BLaER1 treated with 17β-estradiol and CSF1 and Interleukin-3, amounts not matched to agents 10 nM and 100 nM (cell line): ENCODE results near the gene GATA5.

Experiments used
- H3K27ac ChIP-seq, 11 experiments: shearing (Covaris generic); formaldehyde crosslinking; 2 replicates each; pipeline ENCODE4 v1.8.1; 2022
- H3K27me3 ChIP-seq, 11 experiments: shearing (Covaris generic); formaldehyde crosslinking; 2 replicates each; pipeline ENCODE4 v1.8.1; 2022
- H3K36me3 ChIP-seq, 11 experiments: shearing (Covaris generic); formaldehyde crosslinking; 2 replicates each; pipeline ENCODE4 v1.8.1; 2022
- H3K4me1 ChIP-seq, 10 experiments: shearing (Covaris generic); formaldehyde crosslinking; 2 replicates each; pipeline ENCODE4 v1.8.1; 2022
- H3K4me2 ChIP-seq, 11 experiments: shearing (Covaris generic); formaldehyde crosslinking; 2 replicates each; pipeline ENCODE4 v1.8.1; 2022
- H3K4me3 ChIP-seq, 10 experiments: shearing (Covaris generic); formaldehyde crosslinking; 2 replicates each; pipeline ENCODE4 v1.8.1; 2022
- H3K9ac ChIP-seq, 11 experiments: shearing (Covaris generic); formaldehyde crosslinking; 2 replicates each; pipeline ENCODE4 v1.8.1; 2022
- H3K9me3 ChIP-seq, 11 experiments: shearing (Covaris generic); formaldehyde crosslinking; replicated peaks in 1 of 11; 2 replicates each; pipeline ENCODE4 v1.8.1; 2022
- H4K20me1 ChIP-seq, 11 experiments: shearing (Covaris generic); formaldehyde crosslinking; 2 replicates each; pipeline ENCODE4 v1.8.1; 2022
- Cebpa-rat ChIP-seq, 11 experiments: shearing (Covaris generic); IDR thresholded peaks; 2 replicates each; pipeline ENCODE4 v1.8.1; 2022

Gene GATA5

DNA sequence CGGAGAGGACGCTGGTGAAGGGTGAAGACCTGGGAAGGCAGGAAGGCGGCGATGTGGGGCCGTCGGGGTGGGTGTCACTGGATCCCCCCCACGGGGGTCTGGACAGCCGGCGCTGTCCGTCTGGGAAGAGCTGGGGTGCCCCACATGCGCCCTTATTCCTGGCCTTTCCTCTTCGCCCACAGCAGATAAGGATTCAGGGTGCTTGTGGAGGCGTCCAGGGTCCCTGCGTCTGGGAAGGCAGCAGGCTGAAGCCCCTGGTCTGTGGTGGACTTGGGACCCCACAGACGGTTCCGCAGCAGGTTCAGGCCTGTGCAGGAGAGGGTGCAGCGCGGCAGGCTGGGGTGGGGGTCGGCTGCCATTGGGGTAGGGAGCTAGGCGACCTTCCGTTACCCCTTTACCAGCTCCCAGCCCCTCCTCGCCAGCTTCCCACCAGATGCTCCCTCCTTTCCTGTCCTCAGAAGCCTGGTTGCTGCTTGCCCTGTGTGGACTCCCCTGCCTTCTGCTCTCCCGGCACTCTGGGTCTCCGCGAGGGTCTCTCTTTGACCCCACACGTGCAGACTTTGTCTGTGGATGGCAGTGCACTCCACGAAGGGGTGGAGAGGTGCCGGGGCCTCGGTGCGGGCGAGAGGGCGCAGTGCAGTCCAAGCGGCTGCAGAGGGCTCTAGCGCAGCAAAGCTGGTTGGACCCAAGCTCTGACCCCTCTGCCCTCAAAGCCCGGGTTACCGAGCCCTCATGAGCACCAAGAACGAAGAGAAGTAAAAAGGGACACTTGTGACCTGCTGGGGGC is 2.1 kb upstream of the GATA5 start:
- no peak for TF ChIP-seq Cebpa-rat (IDR thresholded peaks at IDR 0.05)
- Histone ChIP-seq H3K27me3 (peaks cover 96 to 99% (median 98%) of the 10 kb centered on the region in 11 experiments), H3K9ac (no peak overlapping the region), H3K36me3 (no peaks in the 10 kb centered on the region), H3K9me3 (no peaks in the 10 kb centered on the region), H3K4me3 (peak overlapping the region in 1 of 10 experiments; percentile 28; a peak in 1 of 20 replicates), H4K20me1 (peaks cover 0 to 89% (median 66%) of the 10 kb centered on the region in 11 experiments; a peak in 19 of 22 replicates), H3K4me1 (peaks cover 29 to 84% (median 58%) of the 10 kb centered on the region in 10 experiments), H3K27ac (no peak overlapping the region), H3K4me2 (peak overlapping the region in 3 of 11 experiments; percentile 10 to 44 (median 30); a peak in 4 of 22 replicates)

DNA sequence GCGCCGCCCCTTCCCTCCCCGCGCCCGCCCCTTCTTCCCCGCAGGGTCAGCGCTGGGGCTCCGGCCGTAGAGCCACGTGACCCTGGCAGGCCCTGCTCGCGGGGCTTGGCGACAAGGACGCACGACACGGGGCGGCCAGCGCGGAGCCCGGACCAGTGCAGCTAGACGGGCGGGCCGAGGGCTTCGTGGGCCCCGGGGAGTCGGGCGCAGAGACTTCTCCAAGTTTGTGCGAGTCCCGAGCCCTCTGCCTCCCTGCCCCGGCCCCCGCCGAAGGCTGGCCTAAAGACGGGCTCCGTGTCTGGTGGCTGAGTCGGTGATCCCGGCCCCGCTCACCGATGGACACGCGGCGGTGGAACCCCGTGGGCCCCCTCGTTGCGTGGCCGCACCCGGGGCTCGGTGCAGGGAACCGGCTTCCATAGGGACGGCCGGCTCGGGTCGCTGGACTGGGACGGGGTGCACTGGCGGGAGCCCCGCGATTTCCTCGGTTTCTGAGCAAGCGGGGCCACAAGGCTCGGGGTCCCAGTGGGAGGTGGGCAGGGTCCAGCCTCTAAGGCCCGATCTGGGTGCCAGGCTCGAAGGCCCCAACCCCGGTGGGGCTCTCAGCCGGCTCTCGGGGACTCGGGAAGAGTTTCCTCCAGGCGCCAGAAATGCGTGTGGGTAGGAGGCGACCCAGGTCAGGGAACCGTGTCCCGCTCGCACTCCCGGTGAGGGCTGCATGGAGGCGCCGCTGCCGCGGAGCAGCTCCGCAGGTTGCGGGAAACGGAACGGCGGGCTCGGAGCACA is 452 bp upstream of the GATA5 start:
- no peaks in the 10 kb centered on the region for H3K36me3 ChIP-seq
- H3K27ac ChIP-seq: no peak overlapping the region
- no peak overlapping the region for H3K9ac ChIP-seq
- peak overlapping the region in 8 of 11 experiments; percentile 2 to 57 (median 36); a peak in 10 of 22 replicates for H3K4me2 ChIP-seq
- peaks cover 96 to 99% (median 98%) of the 10 kb centered on the region in 11 experiments for H3K27me3 ChIP-seq
- H3K4me1 ChIP-seq: peaks cover 21 to 71% (median 44%) of the 10 kb centered on the region in 10 experiments
- H3K9me3 ChIP-seq: no peaks in the 10 kb centered on the region
- H3K4me3 ChIP-seq: peak overlapping the region in 1 of 10 experiments; percentile 24; a peak in 2 of 20 replicates
- TF ChIP-seq Cebpa-rat (IDR thresholded peaks at IDR 0.05): no peak
- peaks cover 0 to 87% (median 70%) of the 10 kb centered on the region in 11 experiments; a peak in 19 of 22 replicates for H4K20me1 ChIP-seq

DNA sequence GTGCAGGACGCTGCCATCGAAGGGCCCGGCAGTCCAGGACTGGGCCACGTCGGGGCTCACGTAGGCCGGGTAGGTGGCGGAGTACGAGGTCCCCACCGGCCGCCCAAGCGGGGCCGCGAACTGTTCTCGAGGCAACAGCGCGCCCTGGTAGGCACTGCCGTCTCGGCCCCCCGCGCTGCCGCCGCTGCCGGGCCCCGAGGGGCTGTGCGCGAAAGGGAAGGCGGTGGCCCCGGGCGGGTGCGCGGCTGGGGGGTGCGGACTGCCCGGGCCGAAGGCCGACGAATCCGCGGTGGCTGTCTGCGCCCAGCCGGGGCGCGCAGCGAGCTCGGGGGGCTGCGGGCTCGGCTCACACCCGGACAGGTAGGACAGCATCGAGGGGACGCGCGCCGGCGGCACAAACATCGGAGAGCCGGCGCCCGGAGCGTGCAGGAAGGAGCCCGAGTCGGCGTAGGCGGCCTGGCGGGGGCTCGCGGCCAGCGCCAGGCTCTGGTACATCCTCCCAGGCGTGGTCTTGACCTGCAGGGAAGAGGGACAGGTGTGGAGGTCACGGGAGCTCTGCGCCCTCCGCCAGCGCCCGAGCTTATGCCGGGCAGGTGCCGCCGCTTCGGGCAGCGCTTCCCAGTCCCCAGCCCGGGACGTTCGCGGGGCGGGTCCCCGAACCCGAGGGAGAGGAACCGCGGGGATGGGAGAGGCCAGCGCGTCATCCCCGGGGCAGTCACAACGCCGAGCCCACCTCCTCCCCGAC is 596 bp downstream of the GATA5 start:
- Histone ChIP-seq H3K27me3 (peaks cover 96 to 99% (median 98%) of the 10 kb centered on the region in 11 experiments), H4K20me1 (peaks cover 0 to 89% (median 69%) of the 10 kb centered on the region in 11 experiments; a peak in 19 of 22 replicates)

DNA sequence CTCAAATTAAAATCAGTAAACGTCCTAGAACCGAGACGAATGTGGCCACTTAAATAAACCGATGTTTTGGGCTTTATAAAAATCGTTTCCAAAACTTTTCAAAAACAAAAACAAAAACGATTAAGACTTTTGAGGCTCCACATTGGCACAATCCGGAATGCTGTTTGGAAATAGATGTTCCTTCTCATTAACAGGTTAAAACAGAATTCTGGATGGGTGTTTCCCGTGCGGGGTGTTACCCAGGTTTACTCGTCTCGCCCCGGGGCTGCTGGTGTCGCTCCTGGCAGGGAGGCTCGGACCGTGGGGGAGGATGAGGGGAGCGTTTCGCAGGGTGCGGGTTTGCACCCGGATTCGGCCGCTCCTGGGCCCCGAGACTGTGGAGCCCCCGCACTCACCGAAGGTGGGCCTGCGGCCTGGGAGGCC is 1.2 kb downstream of the GATA5 start:
- no peak for TF ChIP-seq Cebpa-rat (IDR thresholded peaks at IDR 0.05)
- Histone ChIP-seq H3K9me3 (no peaks in the 10 kb centered on the region), H3K27me3 (peaks cover 97 to 100% (median 99%) of the 10 kb centered on the region in 11 experiments), H3K4me1 (peaks cover 13 to 57% (median 32%) of the 10 kb centered on the region in 10 experiments; a peak in 15 of 20 replicates), H3K4me3 (peak overlapping the region in 2 of 10 experiments; percentile 14 to 38; a peak in 1 of 20 replicates), H3K27ac (no peak overlapping the region), H3K4me2 (peak overlapping the region in 8 of 11 experiments; percentile 6 to 58 (median 38); a peak in 13 of 22 replicates), H3K9ac (no peak overlapping the region), H4K20me1 (peaks cover 0 to 88% (median 67%) of the 10 kb centered on the region in 11 experiments; a peak in 19 of 22 replicates), H3K36me3 (no peaks in the 10 kb centered on the region)

More for the DNA sequence above, 596 bp downstream of the GATA5 start:
- no peak for TF ChIP-seq Cebpa-rat (IDR thresholded peaks at IDR 0.05)
- no peak overlapping the region for H3K27ac ChIP-seq
- no peak overlapping the region for H3K9ac ChIP-seq
- H3K9me3 ChIP-seq: no peaks in the 10 kb centered on the region
- peaks cover 13 to 61% (median 34%) of the 10 kb centered on the region in 10 experiments; a peak in 19 of 20 replicates for H3K4me1 ChIP-seq
- H3K4me2 ChIP-seq: peak overlapping the region; percentile 6 to 56 (median 29); a peak in 16 of 22 replicates
- H3K4me3 ChIP-seq: peak overlapping the region in 2 of 10 experiments; percentile 14 to 38; a peak in 2 of 20 replicates
- H3K36me3 ChIP-seq: no peaks in the 10 kb centered on the region

DNA sequence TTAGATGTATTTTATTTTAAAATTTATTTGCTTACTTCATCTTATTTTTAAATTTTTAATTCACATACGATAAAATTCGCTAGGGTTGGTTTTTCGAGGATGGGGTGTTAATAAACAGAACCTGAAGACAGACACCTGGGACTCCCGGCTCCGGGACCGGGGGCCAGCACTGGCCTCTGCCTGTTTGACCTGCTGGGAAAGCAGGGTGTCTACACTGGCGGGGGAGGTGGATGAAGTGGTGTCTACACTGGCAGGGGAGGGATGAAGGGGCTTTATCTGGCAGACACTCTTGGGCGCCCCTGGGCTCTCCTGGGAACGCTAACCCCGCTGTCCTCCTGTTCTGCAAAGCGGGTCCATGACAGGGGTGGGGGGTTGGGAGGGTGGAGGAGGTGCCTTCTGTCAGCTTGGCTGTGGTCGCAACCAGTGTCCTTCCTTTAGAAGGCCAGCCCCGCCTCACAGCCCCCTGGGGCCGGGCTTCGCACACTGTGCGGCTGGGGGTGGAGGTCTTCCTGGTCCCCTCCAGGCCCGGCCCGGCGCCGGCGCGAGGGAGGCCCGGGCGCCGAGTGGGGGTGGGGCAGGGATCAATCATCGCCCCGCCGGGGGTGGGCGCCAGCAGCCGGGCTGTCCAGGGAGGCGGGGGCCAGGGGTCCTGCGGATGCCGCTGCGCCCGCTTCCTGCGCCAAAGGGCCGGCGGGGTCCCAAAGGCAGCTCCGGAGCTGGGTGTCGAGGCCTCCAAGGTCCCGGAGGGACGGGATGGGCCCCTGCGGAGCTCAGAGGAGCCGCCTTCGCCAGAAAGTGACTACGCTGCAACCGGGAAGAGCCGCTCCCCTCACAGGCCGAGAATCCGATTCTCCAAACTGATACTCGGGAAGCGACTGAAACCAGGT is 1.8 kb downstream of the GATA5 start:
- peaks cover 97 to 100% (median 99%) of the 10 kb centered on the region in 11 experiments for H3K27me3 ChIP-seq
- no peak for TF ChIP-seq Cebpa-rat (IDR thresholded peaks at IDR 0.05)
- no peak overlapping the region for H3K27ac ChIP-seq
- H3K4me2 ChIP-seq: peak overlapping the region in 8 of 11 experiments; percentile 5 to 58 (median 42); a peak in 12 of 22 replicates
- H3K4me3 ChIP-seq: no peak overlapping the region
- no peak overlapping the region for H3K9ac ChIP-seq
- peaks cover 0 to 88% (median 61%) of the 10 kb centered on the region in 11 experiments; a peak in 19 of 22 replicates for H4K20me1 ChIP-seq
- H3K4me1 ChIP-seq: peaks cover 13 to 52% (median 30%) of the 10 kb centered on the region in 10 experiments; a peak in 15 of 20 replicates
- no peaks in the 10 kb centered on the region for H3K9me3 ChIP-seq
- H3K36me3 ChIP-seq: no peaks in the 10 kb centered on the region

DNA sequence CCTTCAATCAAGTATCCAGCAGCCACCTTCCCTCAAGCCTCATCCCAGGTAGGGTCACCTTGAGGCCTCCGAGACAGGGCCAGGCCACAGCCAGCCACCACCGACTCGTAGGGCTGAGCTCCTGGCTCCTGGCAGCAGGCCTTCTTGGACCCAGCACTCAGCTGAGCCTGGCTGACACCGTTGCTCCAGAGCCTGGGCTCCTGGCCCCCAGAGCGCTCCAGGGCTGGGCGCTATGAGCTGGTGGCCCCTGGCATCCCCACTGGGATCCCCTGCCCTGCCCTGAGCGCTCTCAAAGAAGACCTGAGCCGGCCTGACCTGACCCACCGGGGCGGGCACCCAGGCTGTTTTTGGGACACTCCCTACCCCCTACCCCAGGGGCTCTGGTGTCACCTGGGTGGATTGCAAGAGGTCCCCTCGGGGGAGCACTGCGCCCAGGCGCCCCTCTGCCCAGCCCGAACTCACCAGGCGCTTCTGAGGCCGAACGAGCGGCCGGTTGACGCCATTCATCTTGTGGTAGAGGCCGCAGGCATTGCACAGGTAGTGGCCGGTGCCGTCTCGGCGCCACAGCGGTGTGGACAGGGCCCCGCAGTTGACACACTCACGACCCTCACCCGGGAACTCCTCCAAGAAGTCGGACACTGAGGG is 2.7 kb downstream of the GATA5 start:
- Histone ChIP-seq H3K27ac (no peak overlapping the region), H3K4me3 (no peak overlapping the region), H3K9ac (no peak overlapping the region), H3K27me3 (peaks cover 97 to 100% (median 99%) of the 10 kb centered on the region in 11 experiments), H4K20me1 (peaks cover 0 to 86% (median 52%) of the 10 kb centered on the region in 11 experiments; a peak in 19 of 22 replicates), H3K4me1 (peaks cover 13 to 43% (median 28%) of the 10 kb centered on the region in 10 experiments; a peak in 15 of 20 replicates), H3K4me2 (no peak overlapping the region), H3K9me3 (no peaks in the 10 kb centered on the region), H3K36me3 (no peaks in the 10 kb centered on the region)
- TF ChIP-seq Cebpa-rat (IDR thresholded peaks at IDR 0.05): no peak
